Measurements from ENCODE around the gene MGAT4B.

DNA sequence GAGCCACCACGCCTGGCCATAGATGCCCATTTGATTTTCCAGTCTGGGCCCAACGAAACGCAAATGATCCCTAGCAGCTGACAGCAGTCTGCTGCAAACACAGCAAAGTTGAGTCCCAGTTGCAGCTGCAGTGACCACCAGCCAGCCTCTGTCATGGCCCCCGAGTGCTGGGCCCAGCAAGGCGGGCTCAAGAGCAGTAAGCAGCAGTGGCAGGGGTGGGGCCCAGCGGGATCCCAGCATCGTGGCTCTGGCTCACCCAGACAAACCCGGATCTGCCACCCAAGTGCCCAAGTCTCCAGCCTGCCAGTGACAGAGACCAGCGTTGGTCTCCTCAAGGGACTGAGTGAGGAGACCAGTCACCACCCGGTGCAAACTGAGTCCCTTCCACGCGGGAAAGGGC lies 19.8 kb downstream of the MGAT4B start:
- TF ChIP-seq CTCF (IDR thresholded peaks at IDR 0.05) = no peak
- no peak for TF ChIP-seq POLR2A (IDR thresholded peaks at IDR 0.05)
